Loucy (cell line): Measurements from ENCODE around the gene FBXO22.

Experiments
- H2AFZ ChIP-seq: fragments of 200-600 bp; sonication (generic); 2 replicates; pipeline ENCODE4 v1.6.0; 2016; ENCODE audit warnings: antibody characterized with exemption, mild to moderate bottlenecking, low read length, moderate library complexity
- H3F3A ChIP-seq: fragments of 200-600 bp; 2 replicates; pipeline ENCODE4 v1.6.0; 2016; ENCODE audit warnings: antibody characterized with exemption, low read depth, mild to moderate bottlenecking
- H3K27me3 ChIP-seq: fragments of 200-600 bp; sonication (generic); 2 replicates; pipeline ENCODE4 v1.6.1; 2014; ENCODE audit warnings: low read length, mild to moderate bottlenecking; ENCODE audit not compliant: insufficient read depth, poor library complexity, severe bottlenecking
- H3K36me3 ChIP-seq: fragments of 200-600 bp; sonication (generic); 2 replicates; pipeline ENCODE4 v1.6.1; 2016; ENCODE audit warnings: low read length; ENCODE audit not compliant: insufficient read depth
- H3K4me1 ChIP-seq: fragments of 200-600 bp; sonication (generic); 2 replicates; pipeline ENCODE4 v1.5.1; 2014; ENCODE audit warnings: low read length, mild to moderate bottlenecking; ENCODE audit not compliant: insufficient read depth, poor library complexity, severe bottlenecking
- H3K4me2 ChIP-seq: fragments of 200-600 bp; sonication (generic); 2 replicates; pipeline ENCODE4 v1.6.0; 2014; ENCODE audit warnings: antibody characterized with exemption, low read length, low read depth, mild to moderate bottlenecking; ENCODE audit not compliant: poor library complexity, severe bottlenecking
- H3K4me3 ChIP-seq: fragments of 200-600 bp; sonication (generic); 2 replicates; pipeline ENCODE4 v1.5.1; 2014; ENCODE audit warnings: low read length, mild to moderate bottlenecking, mixed read lengths; ENCODE audit not compliant: poor library complexity, severe bottlenecking
- H3K79me2 ChIP-seq: fragments of 200-600 bp; sonication (generic); 2 replicates; pipeline ENCODE4 v1.6.1; 2014; ENCODE audit warnings: low read length; ENCODE audit not compliant: insufficient read depth
- H3K9ac ChIP-seq: fragments of 200-600 bp; sonication (generic); 2 replicates; pipeline ENCODE4 v1.6.0; 2014; ENCODE audit warnings: mild to moderate bottlenecking, low read depth, low read length, moderate library complexity; ENCODE audit not compliant: poor library complexity, severe bottlenecking
- H3K9me2 ChIP-seq: fragments of 200-600 bp; sonication (generic); replicated peaks from 2 replicates; pipeline ENCODE4 v1.6.1; 2016; ENCODE audit warnings: low read depth, low read length, mixed read lengths
- H3K9me3 ChIP-seq: fragments of 200-600 bp; sonication (generic); 2 replicates; pipeline ENCODE4 v1.6.1; 2014; ENCODE audit warnings: mild to moderate bottlenecking, antibody characterized with exemption, low read length, low read depth; ENCODE audit not compliant: insufficient read depth
- H4K20me1 ChIP-seq: fragments of 200-600 bp; sonication (generic); 2 replicates; pipeline ENCODE4 v1.6.0; 2014; ENCODE audit warnings: antibody characterized with exemption, low read length, mild to moderate bottlenecking; ENCODE audit not compliant: insufficient read depth, poor library complexity, severe bottlenecking
- EZH2phosphoT487 ChIP-seq: fragments of 200-600 bp; IDR thresholded peaks from 2 replicates; pipeline ENCODE4 v1.6.1; 2018; ENCODE audit warnings: antibody characterized with exemption, mild to moderate bottlenecking, moderate library complexity, borderline replicate concordance
- TF ChIP-seq, protein P1 (sequence below): fragments of 200-600 bp; sonication (generic); conservative IDR thresholded peaks from 2 replicates; pipeline ENCODE4 v1.5.1; 2014; ENCODE audit warnings: mild to moderate bottlenecking, antibody characterized with exemption, low read length

FBXO22 gene

DNA sequence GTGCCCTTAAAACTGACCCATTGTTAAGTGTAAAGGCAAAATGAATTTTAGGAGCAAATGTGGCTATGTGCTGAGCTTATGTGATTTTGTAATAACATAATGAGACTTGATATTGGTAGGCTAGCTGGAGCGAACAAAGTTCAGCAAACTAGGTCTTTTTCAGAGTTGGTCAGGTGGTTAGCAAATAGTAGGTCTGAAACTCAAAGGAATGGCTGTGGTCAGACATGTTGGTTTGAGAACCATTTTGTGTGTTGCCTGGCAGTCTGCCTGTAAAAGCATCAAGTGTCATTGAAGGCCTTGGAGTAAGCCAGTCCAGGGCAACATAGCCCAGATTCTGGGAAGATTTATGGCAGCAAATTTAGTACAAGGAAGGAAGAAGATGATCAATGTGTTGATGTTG lies 16.4 kb downstream of the FBXO22 start:
- peaks cover 22% of the 10 kb centered on the region for H3K36me3 ChIP-seq
- no peak overlapping the region for H2AFZ ChIP-seq
- no peak overlapping the region for H3K9ac ChIP-seq
- TF ChIP-seq, protein P1, sequence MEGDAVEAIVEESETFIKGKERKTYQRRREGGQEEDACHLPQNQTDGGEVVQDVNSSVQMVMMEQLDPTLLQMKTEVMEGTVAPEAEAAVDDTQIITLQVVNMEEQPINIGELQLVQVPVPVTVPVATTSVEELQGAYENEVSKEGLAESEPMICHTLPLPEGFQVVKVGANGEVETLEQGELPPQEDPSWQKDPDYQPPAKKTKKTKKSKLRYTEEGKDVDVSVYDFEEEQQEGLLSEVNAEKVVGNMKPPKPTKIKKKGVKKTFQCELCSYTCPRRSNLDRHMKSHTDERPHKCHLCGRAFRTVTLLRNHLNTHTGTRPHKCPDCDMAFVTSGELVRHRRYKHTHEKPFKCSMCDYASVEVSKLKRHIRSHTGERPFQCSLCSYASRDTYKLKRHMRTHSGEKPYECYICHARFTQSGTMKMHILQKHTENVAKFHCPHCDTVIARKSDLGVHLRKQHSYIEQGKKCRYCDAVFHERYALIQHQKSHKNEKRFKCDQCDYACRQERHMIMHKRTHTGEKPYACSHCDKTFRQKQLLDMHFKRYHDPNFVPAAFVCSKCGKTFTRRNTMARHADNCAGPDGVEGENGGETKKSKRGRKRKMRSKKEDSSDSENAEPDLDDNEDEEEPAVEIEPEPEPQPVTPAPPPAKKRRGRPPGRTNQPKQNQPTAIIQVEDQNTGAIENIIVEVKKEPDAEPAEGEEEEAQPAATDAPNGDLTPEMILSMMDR, result no peak
- no peak for TF ChIP-seq EZH2phosphoT487
- no peaks in the 10 kb centered on the region for H3K9me2 ChIP-seq
- no peaks in the 10 kb centered on the region for H3F3A ChIP-seq
- no peaks in the 10 kb centered on the region for H3K27me3 ChIP-seq
- no peaks in the 10 kb centered on the region for H3K4me1 ChIP-seq
- H3K79me2 ChIP-seq, result no peaks in the 10 kb centered on the region
- H3K4me2 ChIP-seq, result no peak overlapping the region
- no peaks in the 10 kb centered on the region for H4K20me1 ChIP-seq
- H3K9me3 ChIP-seq, result no peaks in the 10 kb centered on the region
- no peak overlapping the region for H3K4me3 ChIP-seq

DNA sequence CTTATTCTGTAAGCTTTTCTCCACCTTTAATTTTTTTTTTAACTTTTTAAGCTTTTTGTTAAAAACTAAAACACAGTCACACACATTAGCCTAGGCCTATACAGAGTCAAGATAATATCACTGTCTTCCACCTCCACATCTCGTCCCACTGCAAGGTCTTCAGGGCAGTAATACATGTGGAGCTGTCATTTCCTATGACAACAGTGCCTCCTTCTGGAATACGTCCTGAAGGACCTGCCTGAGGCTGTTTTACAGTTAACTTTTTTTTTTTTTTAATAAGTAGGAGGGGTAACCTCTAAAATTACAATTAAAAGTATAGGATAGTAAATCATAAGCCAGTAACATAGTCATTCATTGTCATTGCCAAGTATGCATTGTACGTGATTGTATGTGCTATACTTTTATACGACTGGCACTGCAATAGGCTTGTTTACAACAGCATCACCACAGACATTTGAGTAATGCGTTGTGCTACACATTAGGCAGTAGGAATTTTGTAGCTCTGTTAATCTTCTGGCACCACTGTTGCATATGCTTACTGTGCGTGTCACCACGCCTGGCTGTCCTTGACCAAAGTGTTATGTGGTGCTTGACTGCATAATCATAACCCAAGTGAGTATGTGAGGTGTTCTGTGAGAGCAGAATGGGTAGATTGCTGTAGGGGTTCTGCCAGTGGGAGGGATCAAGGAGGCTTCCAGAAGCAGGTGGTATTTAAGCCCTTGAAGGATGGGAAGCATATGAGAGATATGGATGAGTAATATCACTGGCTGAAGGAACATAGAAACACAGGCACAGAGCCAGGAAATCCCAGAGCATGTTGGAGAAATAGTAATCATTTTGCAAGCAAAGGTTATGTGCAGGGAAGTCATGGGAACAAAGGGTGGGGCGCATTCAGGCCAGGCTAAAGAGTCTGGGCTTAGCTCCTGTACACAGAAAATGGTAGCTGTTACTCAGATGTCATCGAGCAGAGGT lies 18.3 kb downstream of the FBXO22 start:
- Histone ChIP-seq H3K27me3 (no peaks in the 10 kb centered on the region), H3K9me3 (no peaks in the 10 kb centered on the region), H3K79me2 (no peaks in the 10 kb centered on the region), H3K9me2 (no peaks in the 10 kb centered on the region), H4K20me1 (no peaks in the 10 kb centered on the region), H3K4me3 (no peak overlapping the region), H3K4me2 (no peak overlapping the region), H3K4me1 (no peaks in the 10 kb centered on the region), H3K36me3 (peaks cover 17% of the 10 kb centered on the region), H2AFZ (no peak overlapping the region), H3F3A (no peaks in the 10 kb centered on the region), H3K9ac (no peak overlapping the region)
- TF ChIP-seq, protein P1, result peak; percentile 73
- TF ChIP-seq EZH2phosphoT487, result no peak

DNA sequence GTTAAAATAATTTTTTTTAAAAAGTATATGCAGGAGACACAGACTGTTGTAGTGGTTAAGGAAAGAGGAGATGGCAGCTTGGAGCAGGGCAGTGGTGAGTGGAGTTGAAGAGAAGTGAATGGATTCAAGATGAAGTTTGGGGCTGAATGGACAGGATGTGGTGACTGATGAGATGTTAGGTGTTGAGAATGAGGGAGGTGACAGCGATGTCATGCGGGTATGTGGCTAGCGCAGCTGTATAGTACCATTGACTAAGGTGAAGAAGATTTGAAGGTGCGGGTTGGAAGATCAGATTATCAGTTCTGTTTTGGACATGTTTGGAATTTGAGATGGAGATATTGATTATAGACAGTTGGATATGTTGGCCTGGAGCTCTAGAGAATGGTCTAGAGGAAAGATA lies 20.1 kb downstream of the FBXO22 start:
- H3K4me1 ChIP-seq, result no peaks in the 10 kb centered on the region
- no peaks in the 10 kb centered on the region for H4K20me1 ChIP-seq
- H3K4me3 ChIP-seq, result no peak overlapping the region
- no peak overlapping the region for H3K4me2 ChIP-seq
- H3K9ac ChIP-seq, result no peak overlapping the region
- H2AFZ ChIP-seq, result no peak overlapping the region
- H3K9me2 ChIP-seq, result no peaks in the 10 kb centered on the region
- no peaks in the 10 kb centered on the region for H3F3A ChIP-seq
- H3K27me3 ChIP-seq, result no peaks in the 10 kb centered on the region
- no peaks in the 10 kb centered on the region for H3K9me3 ChIP-seq
- no peak for TF ChIP-seq EZH2phosphoT487
- TF ChIP-seq, protein P1, result no peak
- H3K79me2 ChIP-seq, result no peaks in the 10 kb centered on the region
- H3K36me3 ChIP-seq, result no peaks in the 10 kb centered on the region; the same call in 1 of the 2 replicates
